Fibroblast of skin of back (primary cell): ENCODE measurements around the gene PSEN2. TPM values are rescaled to one million over a fixed set of nuclear protein-coding genes. Genes with fewer than 3 reads are reported as not detected.
A peak's percentile ranks its signal among the peaks of the same experiment; 100 is the strongest.
"Not testable (repeated sequence)": the region's sequence is repeated elsewhere in the genome, so short reads cannot be mapped to it uniquely, and the experiment has no call there.

Experiments used
- DNase-seq: peaks from one replicate; pipeline ENCODE4 v3.0.0-alpha.2; 2013
- polyA plus RNA-seq, 2 experiments: library from polyadenylated mRNA; unstranded; fragments of 120-200 nt; gene quantifications; one replicate each; pipeline ENCODE4 v1.2.1, GENCODE V29; 2013; ENCODE audit not compliant: insufficient read length in 2 of 2

The PSEN2 gene
- polyA plus RNA-seq (2013, experiment 1 of 2; ENCODE audit: insufficient read length) = 5.6 TPM
- 5.9 TPM for polyA plus RNA-seq (2013, experiment 2 of 2; ENCODE audit: insufficient read length)

GRCh38 chr1:226870401-226871279 is at the start of gene PSEN2:
Gene PSEN2, plus strand, starts transcription at chr1:226870616. Its CDS starts 11,292 bp downstream, at chr1:226881908.
- peak; percentile 33 for DNase-seq

GRCh38 chr1:226820941-226821718 is 49.3 kb upstream of the PSEN2 start:
- DNase-seq = peak; percentile 94

GRCh38 chr1:226821719-226822085 is 48.7 kb upstream of the PSEN2 start:
- DNase-seq = no peak

GRCh38 chr1:226823643-226824042 is 46.8 kb upstream of the PSEN2 start:
- no peak for DNase-seq

GRCh38 chr1:226825037-226825745 is 45.2 kb upstream of the PSEN2 start:
- DNase-seq = no peak

GRCh38 chr1:226825746-226826100 is 44.7 kb upstream of the PSEN2 start:
- no peak for DNase-seq

- no peak for DNase-seq
Observed at GRCh38 chr1:226826479-226827261, 43.7 kb upstream of the PSEN2 start.

- peak; percentile 11 for DNase-seq
Observed at GRCh38 chr1:226827458-226827857, 43.0 kb upstream of the PSEN2 start.

- peak; percentile 95 for DNase-seq
Observed at GRCh38 chr1:226827968-226828513, 42.4 kb upstream of the PSEN2 start.

GRCh38 chr1:226829105-226829504 is 41.3 kb upstream of the PSEN2 start:
- DNase-seq = no peak

- no peak for DNase-seq
Observed at GRCh38 chr1:226831953-226832352, 38.5 kb upstream of the PSEN2 start.

GRCh38 chr1:226832613-226833012 is 37.8 kb upstream of the PSEN2 start:
- no peak for DNase-seq

- not testable (repeated sequence) for DNase-seq
Observed at GRCh38 chr1:226834179-226834578, 36.2 kb upstream of the PSEN2 start.

- not testable (repeated sequence) for DNase-seq
Observed at GRCh38 chr1:226835396-226835795, 35.0 kb upstream of the PSEN2 start.

GRCh38 chr1:226837966-226838365 is 32.5 kb upstream of the PSEN2 start:
- DNase-seq = not testable (repeated sequence)

- DNase-seq = no peak
Observed at GRCh38 chr1:226838456-226838855, 32.0 kb upstream of the PSEN2 start.

GRCh38 chr1:226845624-226846023 is 24.8 kb upstream of the PSEN2 start:
- no peak for DNase-seq

- no peak for DNase-seq
Observed at GRCh38 chr1:226846786-226847185, 23.6 kb upstream of the PSEN2 start.

GRCh38 chr1:226854548-226854947 is 15.9 kb upstream of the PSEN2 start:
- not testable (repeated sequence) for DNase-seq

GRCh38 chr1:226862890-226863289 is 7.5 kb upstream of the PSEN2 start:
- DNase-seq = peak; percentile 52

GRCh38 chr1:226863446-226863845 is 7.0 kb upstream of the PSEN2 start:
- peak; percentile 66 for DNase-seq

- no peak for DNase-seq
Observed at GRCh38 chr1:226864311-226864710, 6.1 kb upstream of the PSEN2 start.
